Colonic mucosa (tissue), 4 donors: Measurements from ENCODE around the gene GPR89A. TPM values are rescaled to one million over a fixed set of nuclear protein-coding genes. Genes with fewer than 3 reads are reported as not detected.
"Not testable (repeated sequence)": the region's sequence is repeated elsewhere in the genome, so short reads cannot be mapped to it uniquely, and the experiment has no call there.

Experiments used
- DNase-seq: peaks from one replicate; pipeline ENCODE4 v3.0.0-alpha.2; 2020
- H3K27ac ChIP-seq: fragments of 200-600 bp; one replicate; pipeline ENCODE4 v1.8.0; 2021
- H3K27me3 ChIP-seq: fragments of 200-600 bp; one replicate; pipeline ENCODE4 v1.8.0; 2021
- H3K36me3 ChIP-seq: fragments of 200-600 bp; one replicate; pipeline ENCODE4 v1.8.0; 2021
- H3K4me1 ChIP-seq: fragments of 200-600 bp; one replicate; pipeline ENCODE4 v1.8.0; 2021; ENCODE audit warnings: mild to moderate bottlenecking
- H3K4me3 ChIP-seq: fragments of 200-600 bp; one replicate; pipeline ENCODE4 v1.8.0; 2021
- H3K9ac ChIP-seq, 2 donors: one replicate each; pipeline ENCODE4 v1.7.0; 2013; ENCODE audit warnings: control low read depth in 2 of 2, low read depth in 2 of 2, low read length in 2 of 2
- H3K9me3 ChIP-seq: fragments of 200-600 bp; one replicate; pipeline ENCODE4 v1.8.0; 2021
- CTCF ChIP-seq: fragments of 200-600 bp; IDR thresholded peaks from one replicate; pipeline ENCODE4 v1.8.0; 2022; ENCODE audit warnings: antibody characterized with exemption, mild to moderate bottlenecking
- intact Hi-C: fragments of 100-400 bp; cut with DNase I; formaldehyde crosslinking; loops from one replicate; pipeline ENCODE4 v1.14.1; 2022
- total RNA-seq, 2 donors: library from RNA; stranded (reverse); fragmentation: NEBNext Ultra II Directional in 1 of 2; extraction: Animal tissue kit (Norgen Biotek cat#: 25700) in 1 of 2; gene quantifications; one replicate each; pipeline ENCODE4 v1.2.1, GENCODE V29; 2021
- donor health status: healthy.
- donor health status: DM: no; HTN: no; CAD: no.
- donor health status: DM: no; HTN: no; CAD: no.

The GPR89A gene
- total RNA-seq, 2 donors from 2014 or later, result 14.8 to 16.7 TPM

- no peaks in the 10 kb centered on the region for H3K36me3 ChIP-seq
- intact Hi-C loops, result no loop called here
- H3K27ac ChIP-seq, result no peak overlapping the region
- H3K9ac ChIP-seq, result no peak overlapping the region
- H3K9me3 ChIP-seq, result no peaks in the 10 kb centered on the region
- H3K4me1 ChIP-seq, result no peaks in the 10 kb centered on the region
- H3K27me3 ChIP-seq, result no peaks in the 10 kb centered on the region
- no peak overlapping the region for H3K4me3 ChIP-seq
- peak; percentile 25 for DNase-seq
- TF ChIP-seq CTCF, result no peak
Measured at GRCh38 chr1:145711213-145711651, 103.4 kb downstream of the GPR89A start.

GRCh38 chr1:145714524-145715111 lies 106.8 kb downstream of the GPR89A start:
- Histone ChIP-seq H3K27ac (no peak overlapping the region), H3K36me3 (no peaks in the 10 kb centered on the region), H3K4me3 (no peak overlapping the region), H3K9ac (no peak overlapping the region), H3K27me3 (no peaks in the 10 kb centered on the region), H3K4me1 (no peaks in the 10 kb centered on the region), H3K9me3 (no peaks in the 10 kb centered on the region)
- DNase-seq, result no peak
- no peak for TF ChIP-seq CTCF
- intact Hi-C loops, result no loop called here

GRCh38 chr1:145716641-145717345 lies 109.0 kb downstream of the GPR89A start:
- no peak for DNase-seq
- no peak for TF ChIP-seq CTCF
- no peaks in the 10 kb centered on the region for H3K36me3 ChIP-seq
- intact Hi-C loops, result no loop called here
- no peak overlapping the region for H3K27ac ChIP-seq
- H3K9me3 ChIP-seq, result no peaks in the 10 kb centered on the region
- no peaks in the 10 kb centered on the region for H3K27me3 ChIP-seq
- H3K9ac ChIP-seq, result no peak overlapping the region
- H3K4me3 ChIP-seq, result no peak overlapping the region
- H3K4me1 ChIP-seq, result peaks cover 4% of the 10 kb centered on the region

- no peak overlapping the region for H3K27ac ChIP-seq
- H3K36me3 ChIP-seq, result no peaks in the 10 kb centered on the region
- no peaks in the 10 kb centered on the region for H3K27me3 ChIP-seq
- no peak overlapping the region for H3K9ac ChIP-seq
- DNase-seq, result no peak
- no peak overlapping the region for H3K4me3 ChIP-seq
- TF ChIP-seq CTCF, result no peak
- no peaks in the 10 kb centered on the region for H3K9me3 ChIP-seq
- intact Hi-C loops, result no loop called here
- H3K4me1 ChIP-seq, result peaks cover 4% of the 10 kb centered on the region
Measured at GRCh38 chr1:145717833-145718232, 110.0 kb downstream of the GPR89A start.

- H3K27ac ChIP-seq, DNase-seq, H3K9me3 ChIP-seq, H3K4me1 ChIP-seq, H3K4me3 ChIP-seq, H3K9ac ChIP-seq, H3K27me3 ChIP-seq, intact Hi-C loops, H3K36me3 ChIP-seq: not testable (repeated sequence)
Measured at GRCh38 chr1:145718465-145718864, 110.7 kb downstream of the GPR89A start.
